RWPE2 (cell line): ENCODE measurements around the gene CTSF.

ENCODE experiments used
- ATAC-seq: fragments of 200-7000 bp; cut with Tn5 transposase; 3 replicates; pipeline ENCODE4 v1.9.1; 2021; ENCODE audit warnings: low read depth
- DNase-seq: peaks from one replicate; pipeline ENCODE4 v3.0.0-alpha.2; 2020; ENCODE audit warnings: low spot score
- H3K27ac ChIP-seq: fragments of 450-650 bp; 2 replicates; pipeline ENCODE4 v1.5.1; 2017; ENCODE audit warnings: mild to moderate bottlenecking; ENCODE audit not compliant: poor library complexity, severe bottlenecking
- H3K27me3 ChIP-seq: fragments of 250-450 bp; sonication (Bioruptor Pico); 2 replicates; pipeline ENCODE4 v1.5.1; 2021; ENCODE audit warnings: mild to moderate bottlenecking, moderate library complexity; ENCODE audit not compliant: insufficient read depth, poor library complexity, severe bottlenecking
- H3K36me3 ChIP-seq: fragments of 250-450 bp; sonication (Bioruptor Pico); 2 replicates; pipeline ENCODE4 v1.5.1; 2020; ENCODE audit warnings: low read depth, mild to moderate bottlenecking, moderate library complexity
- H3K4me1 ChIP-seq: fragments of 250-450 bp; sonication (Bioruptor Pico); 2 replicates; pipeline ENCODE4 v1.5.1; 2021; ENCODE audit warnings: mild to moderate bottlenecking, moderate library complexity; ENCODE audit not compliant: insufficient read depth, poor library complexity, severe bottlenecking
- H3K4me3 ChIP-seq: fragments of 250-450 bp; sonication (Bioruptor Pico); 2 replicates; pipeline ENCODE4 v1.5.1; 2021; ENCODE audit warnings: mild to moderate bottlenecking, moderate library complexity; ENCODE audit not compliant: severe bottlenecking
- H3K9me3 ChIP-seq: fragments of 250-450 bp; sonication (Bioruptor Pico); 2 replicates; pipeline ENCODE4 v1.5.1; 2021; ENCODE audit warnings: mild to moderate bottlenecking, moderate library complexity; ENCODE audit not compliant: severe bottlenecking
- CTCF ChIP-seq: fragments of 450-650 bp; IDR thresholded peaks from one replicate; pipeline ENCODE4 v1.5.1; 2017; ENCODE audit warnings: mild to moderate bottlenecking, moderate library complexity; ENCODE audit not compliant: poor library complexity, severe bottlenecking

The CTSF gene

GRCh38 chr11:66539870-66540213 is 28.6 kb downstream of the CTSF start:
- Histone ChIP-seq H3K36me3 (no peaks in the 10 kb centered on the region), H3K27me3 (no peaks in the 10 kb centered on the region), H3K4me1 (no peaks in the 10 kb centered on the region), H3K27ac (no peak overlapping the region), H3K9me3 (no peaks in the 10 kb centered on the region), H3K4me3 (no peak overlapping the region)
- no peak for TF ChIP-seq CTCF
- no peak for ATAC-seq
- DNase-seq, result no peak

- no peak overlapping the region for H3K27ac ChIP-seq
- ATAC-seq, result no peak
Observed at GRCh38 chr11:66539170-66539869, 29.1 kb downstream of the CTSF start.

GRCh38 chr11:66532784-66533183 is 35.6 kb downstream of the CTSF start:
- Histone ChIP-seq H3K27me3 (no peaks in the 10 kb centered on the region), H3K36me3 (no peaks in the 10 kb centered on the region), H3K4me1 (no peaks in the 10 kb centered on the region), H3K9me3 (no peaks in the 10 kb centered on the region), H3K4me3 (no peak overlapping the region), H3K27ac (no peak overlapping the region)
- ATAC-seq, result no peak; the same call in 2 of the 3 replicates
- no peak for TF ChIP-seq CTCF
- no peak for DNase-seq

More at GRCh38 chr11:66539170-66539869, 29.1 kb downstream of the CTSF start:
- H3K4me1 ChIP-seq, result no peaks in the 10 kb centered on the region
- H3K4me3 ChIP-seq, result no peak overlapping the region
- H3K27me3 ChIP-seq, result no peaks in the 10 kb centered on the region
- no peak for TF ChIP-seq CTCF
- H3K36me3 ChIP-seq, result no peaks in the 10 kb centered on the region
- no peaks in the 10 kb centered on the region for H3K9me3 ChIP-seq
- no peak for DNase-seq

- H3K4me1 ChIP-seq, result no peaks in the 10 kb centered on the region
- H3K27me3 ChIP-seq, result no peaks in the 10 kb centered on the region
- no peak overlapping the region for H3K27ac ChIP-seq
- H3K4me3 ChIP-seq, result no peak overlapping the region
- DNase-seq, result no peak
- TF ChIP-seq CTCF, result no peak
- no peaks in the 10 kb centered on the region for H3K36me3 ChIP-seq
- no peaks in the 10 kb centered on the region for H3K9me3 ChIP-seq
- no peak for ATAC-seq
Observed at GRCh38 chr11:66531841-66532240, 36.6 kb downstream of the CTSF start.

- Histone ChIP-seq H3K9me3 (no peaks in the 10 kb centered on the region), H3K4me3 (no peak overlapping the region), H3K4me1 (no peaks in the 10 kb centered on the region), H3K27me3 (no peaks in the 10 kb centered on the region), H3K36me3 (no peaks in the 10 kb centered on the region), H3K27ac (no peak overlapping the region)
- no peak for TF ChIP-seq CTCF
- DNase-seq, result no peak
- ATAC-seq, result no peak
Observed at GRCh38 chr11:66530927-66531709, 37.3 kb downstream of the CTSF start.
